Activated CD8-positive, alpha-beta memory T cell treated with anti-CD3 and anti-CD28 coated beads for 36 hours (primary cell): Measurements from ENCODE around the gene GABRR1. TPM values are rescaled to one million over a fixed set of nuclear protein-coding genes. Genes with fewer than 3 reads are reported as not detected.
"Not testable (repeated sequence)": the region's sequence is repeated elsewhere in the genome, so short reads cannot be mapped to it uniquely, and the experiment has no call there.

Source experiments
- CTCF ChIA-PET: fragments of 350-600 bp; sonication (Branson Sonifier 250); formaldehyde crosslinking; loops from one replicate; lab custom pipeline; 2021; ENCODE audit warnings: antibody characterized with exemption; lab: Charles Lee
- POLR2A ChIA-PET: fragments of 350-600 bp; sonication (Branson Sonifier 250); formaldehyde crosslinking; loops from one replicate; lab custom pipeline; 2021; ENCODE audit warnings: antibody characterized with exemption; lab: Charles Lee
- total RNA-seq, 2 experiments: library from RNA; stranded (reverse); gene quantifications; one replicate each; pipeline ENCODE4 v1.2.3, GENCODE V29; 2021

Gene GABRR1
- total RNA-seq, 2 experiments from 2014 or later = not detected

- CTCF ChIA-PET = no interaction called here
- POLR2A ChIA-PET = interaction anchor here (0.7 kb wide), 1 partner anchor 17 kb away, joined by 3 read pairs; no protein-coding TSS in a partner anchor
Measured at GRCh38 chr6:89138173-89138572, 79.0 kb downstream of the GABRR1 start.

- CTCF ChIA-PET = interaction anchor here (0.5 kb wide), 1 partner anchor 667 kb away, joined by 3 read pairs; no protein-coding TSS in a partner anchor
- POLR2A ChIA-PET = no interaction called here
Measured at GRCh38 chr6:89134723-89135122, 82.4 kb downstream of the GABRR1 start.

GRCh38 chr6:89133981-89134380, 83.2 kb downstream of the GABRR1 start:
- ChIA-PET POLR2A (no interaction called here), CTCF (no interaction called here)

GRCh38 chr6:89132057-89132456, 85.1 kb downstream of the GABRR1 start:
- CTCF ChIA-PET = interaction anchor here (1.3 kb wide), 1 partner anchor 11 kb away, joined by 3 read pairs; no protein-coding TSS in a partner anchor
- POLR2A ChIA-PET = no interaction called here

DNA sequence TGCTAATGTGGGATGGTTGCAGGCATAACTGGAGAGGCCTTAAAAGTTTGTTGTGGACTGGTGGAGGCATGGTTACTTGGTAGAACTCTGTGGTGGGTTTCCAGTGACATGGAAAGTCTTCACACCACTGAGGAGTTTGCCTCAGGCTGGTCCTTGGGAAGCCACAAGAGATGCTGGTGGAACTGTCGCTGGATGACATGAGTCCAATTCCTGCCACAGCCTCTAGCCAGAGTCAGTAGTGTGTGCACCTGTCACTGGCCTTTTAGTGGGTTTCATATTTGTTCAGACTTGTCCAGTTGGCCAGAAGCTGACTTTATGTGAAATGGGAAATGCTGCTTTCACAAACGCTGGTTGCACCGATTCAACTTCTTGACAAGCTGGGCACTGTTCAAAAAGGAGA, 85.6 kb downstream of the GABRR1 start:
- POLR2A ChIA-PET = no interaction called here
- CTCF ChIA-PET = no interaction called here

DNA sequence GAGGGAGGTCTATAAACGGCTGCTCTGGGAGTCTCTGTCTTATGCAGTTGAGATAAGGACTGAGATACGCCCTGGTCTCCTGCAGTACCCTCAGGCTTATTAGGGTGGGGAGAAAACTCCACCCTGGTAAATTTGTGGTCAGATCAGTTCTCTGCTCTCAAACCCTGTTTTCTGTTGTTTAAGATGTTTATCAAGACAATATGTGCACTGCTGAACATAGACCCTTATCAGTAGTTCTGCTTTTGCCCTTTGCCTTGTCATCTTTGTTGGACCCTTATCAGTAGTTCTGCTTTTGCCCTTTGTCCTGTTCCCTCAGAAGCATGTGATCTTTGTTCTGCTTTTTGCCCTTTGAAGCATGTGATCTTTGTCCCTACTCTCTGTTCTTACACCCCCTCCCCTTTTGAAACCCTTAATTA, 88.9 kb downstream of the GABRR1 start:
- POLR2A ChIA-PET, CTCF ChIA-PET: not testable (repeated sequence)

Other genes with a start within 250 kb of the GABRR1 start
- 10 to 100 TPM; 55.2 to 58.1 TPM for gene PNRC1, start 136.6 kb downstream of the GABRR1 start, total RNA-seq
- gene SRSF12, start 99.3 kb downstream of the GABRR1 start, total RNA-seq = under 1 TPM; 0.82 to 0.84 TPM
- gene PM20D2, start 71.3 kb downstream of the GABRR1 start, total RNA-seq = 10 to 100 TPM; 22.6 to 23.4 TPM
- gene GABRR2, start 97.9 kb upstream of the GABRR1 start, total RNA-seq = under 1 TPM; 0.23 to 0.29 TPM
- gene UBE2J1, start 135.4 kb upstream of the GABRR1 start, total RNA-seq = 10 to 100 TPM; 31.2 to 31.7 TPM
- 10 to 100 TPM; 13.6 to 14.8 TPM for gene RRAGD, start 194.9 kb upstream of the GABRR1 start, total RNA-seq
- gene ANKRD6, start 215.8 kb upstream of the GABRR1 start, total RNA-seq = 1 to 10 TPM; 3.9 to 4.7 TPM